Ovary (tissue), 9 donors: ENCODE measurements around the gene CTNND2. TPM values are rescaled to one million over a fixed set of nuclear protein-coding genes. Genes with fewer than 3 reads are reported as not detected.

Source experiments
- DNase-seq, 5 donors: peaks; one replicate each; pipeline ENCODE4 v3.0.0-alpha.2; 2019 to 2020
- H3K27ac ChIP-seq, 2 donors: fragments of 200-600 bp; one replicate each; pipeline versions ENCODE4 v1.5.1 to v1.8.0; 2019 to 2022
- H3K27me3 ChIP-seq: fragments of 200-600 bp; one replicate; pipeline ENCODE4 v1.8.0; 2022
- H3K36me3 ChIP-seq: fragments of 200-600 bp; sonication (generic); one replicate; pipeline ENCODE4 v1.5.1; 2019
- H3K4me1 ChIP-seq: one replicate; pipeline ENCODE4 v1.8.1; 2013; ENCODE audit warnings: mild to moderate bottlenecking, moderate library complexity; ENCODE audit not compliant: insufficient read depth
- H3K4me3 ChIP-seq: fragments of 200-600 bp; sonication (generic); one replicate; pipeline ENCODE4 v1.5.1; 2017
- H3K9me3 ChIP-seq, 2 donors: fragments of 200-600 bp in 1 of 2; sonication (generic) in 1 of 2; one replicate each; pipeline versions ENCODE4 v1.5.1 to v1.8.1; 2013 to 2019; ENCODE audit warnings: mild to moderate bottlenecking in 1 of 2, moderate library complexity in 1 of 2
- CTCF ChIP-seq, 3 donors: fragments of 450-650 bp in 2 of 3; fragments of 200-600 bp in 1 of 3; IDR thresholded peaks; one replicate each; pipeline versions ENCODE4 v1.5.1 to v1.8.0; 2016 to 2022; ENCODE audit warnings: antibody characterized with exemption in 3 of 3, mild to moderate bottlenecking in 1 of 3
- EP300 ChIP-seq: sonication (generic); formaldehyde crosslinking; IDR thresholded peaks from one replicate; pipeline ENCODE4 v1.6.1; 2017; ENCODE audit warnings: antibody characterized with exemption
- POLR2A ChIP-seq: fragments of 450-650 bp; IDR thresholded peaks from one replicate; pipeline ENCODE4 v1.6.1; 2017; ENCODE audit warnings: antibody characterized with exemption, mild to moderate bottlenecking, moderate library complexity
- whole genome bisulfite sequencing, 3 donors: extraction: QIAGEN DNeasy Blood & Tissue Kit in 1 of 3; methylation state at CpG; one replicate each; pipeline versions ENCODE4 v1.1.5 to v1.1.7; 2013 to 2017; 5-methylcytosine and 5-hydroxymethylcytosine counted together
- intact Hi-C, 4 donors: fragments of 100-400 bp; cut with DNase I; formaldehyde crosslinking; loops; one replicate each; pipeline versions ENCODE4 v1.11.0 to v1.15.1; 2022 to 2023
- polyA plus RNA-seq, 2 donors: library from polyadenylated mRNA; stranded (reverse); fragments of 200-250 nt in 1 of 2; fragments of 350-450 nt in 1 of 2; fragmentation: Illumina TruSeq in 1 of 2; extraction: RNeasy Lipid Tissue Mini Kit (QIAGEN cat#74804) in 1 of 2; gene quantifications; one replicate each; pipeline ENCODE4 v1.2.3, GENCODE V29; 2013 to 2014
- total RNA-seq, 7 donors: library from RNA; depleted of rRNA in 2 of 7; stranded (reverse); fragments of >200 nt in 2 of 7; fragmentation: NEBNext Ultra II Directional in 3 of 7; extraction: Animal tissue kit (Norgen Biotek cat#: 25700) in 3 of 7; gene quantifications; one replicate each; pipeline versions ENCODE4 v1.1.0 to v1.2.4, GENCODE V29; 2016 to 2023
- donor health status: DM: no; HTN: no; CAD: no; lungs with moderate emphysema.
- donor health status: DM: no; HTN: no; CAD: no.
- donor health status: Bipolar disorder and iron deficiency.
- donor health status: DM: yes; HTN: yes; CAD: no.
- donor health status: DM: no; HTN: no; CAD: no.
- donor health status: DM: yes; HTN: yes; CAD: no.

The CTNND2 gene
- total and polyA plus RNA-seq, 9 donors, result 0.52 to 13.2 (median 2.3) TPM

- no peak overlapping the region for H3K27ac ChIP-seq
- intact Hi-C loops, result no loop called here
- WGBS, 3 donors, result 66 to 71% (median 67%) methylated on average over 7 of the region's 7 CpGs
- no peaks in the 10 kb centered on the region for H3K4me1 ChIP-seq
- no peak overlapping the region for H3K4me3 ChIP-seq
- no peaks in the 10 kb centered on the region for H3K27me3 ChIP-seq
- no peak for DNase-seq
- TF ChIP-seq CTCF (IDR thresholded peaks at IDR 0.05) (no peak), EP300 (no peak)
- H3K9me3 ChIP-seq, result no peaks in the 10 kb centered on the region
- no peaks in the 10 kb centered on the region for H3K36me3 ChIP-seq
These were observed 969.4 kb downstream of the CTNND2 start for GRCh38 chr5:10934783-10935355.

GRCh38 chr5:10933121-10933520 lies 971.1 kb downstream of the CTNND2 start:
- TF ChIP-seq POLR2A (no peak), CTCF (IDR thresholded peaks at IDR 0.05) (no peak), EP300 (no peak)
- Histone ChIP-seq H3K9me3 (no peaks in the 10 kb centered on the region), H3K36me3 (no peaks in the 10 kb centered on the region), H3K4me3 (no peak overlapping the region), H3K27ac (no peak overlapping the region), H3K27me3 (no peaks in the 10 kb centered on the region), H3K4me1 (no peaks in the 10 kb centered on the region)
- no peak for DNase-seq
- intact Hi-C loops, result no loop called here
- WGBS, 3 donors, result 83 to 88% (median 87%) methylated on average over 4 of the region's 4 CpGs

DNA sequence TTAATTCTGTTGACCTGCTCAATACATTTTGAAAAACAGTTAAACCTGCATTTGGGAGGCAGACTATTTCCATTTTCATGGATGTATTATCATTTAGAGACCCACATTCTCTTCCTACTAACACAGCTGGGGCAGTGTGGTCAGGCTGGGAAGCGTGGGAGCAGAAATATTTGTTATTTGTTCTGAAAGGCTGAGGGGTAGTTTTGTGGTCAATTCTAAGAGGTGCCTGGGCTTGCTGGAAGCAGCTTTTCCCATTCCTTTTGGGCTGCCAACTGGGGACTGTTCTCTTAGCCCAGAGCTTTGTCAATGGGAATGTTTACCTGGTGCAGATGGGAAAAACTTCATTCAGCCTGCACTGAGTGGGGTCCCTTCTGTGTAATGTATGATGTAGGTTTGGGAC lies 971.8 kb downstream of the CTNND2 start:
- intact Hi-C loops, result no loop called here
- no peaks in the 10 kb centered on the region for H3K27me3 ChIP-seq
- TF ChIP-seq EP300 (no peak), POLR2A (no peak), CTCF (IDR thresholded peaks at IDR 0.05) (no peak)
- H3K4me3 ChIP-seq, result no peak overlapping the region
- H3K4me1 ChIP-seq, result no peaks in the 10 kb centered on the region
- WGBS, 3 donors, result 23 to 69% (median 43%) methylated on average over 1 of the region's 1 CpG
- no peaks in the 10 kb centered on the region for H3K9me3 ChIP-seq
- H3K36me3 ChIP-seq, result no peaks in the 10 kb centered on the region
- H3K27ac ChIP-seq, result no peak overlapping the region
- DNase-seq, result no peak

DNA sequence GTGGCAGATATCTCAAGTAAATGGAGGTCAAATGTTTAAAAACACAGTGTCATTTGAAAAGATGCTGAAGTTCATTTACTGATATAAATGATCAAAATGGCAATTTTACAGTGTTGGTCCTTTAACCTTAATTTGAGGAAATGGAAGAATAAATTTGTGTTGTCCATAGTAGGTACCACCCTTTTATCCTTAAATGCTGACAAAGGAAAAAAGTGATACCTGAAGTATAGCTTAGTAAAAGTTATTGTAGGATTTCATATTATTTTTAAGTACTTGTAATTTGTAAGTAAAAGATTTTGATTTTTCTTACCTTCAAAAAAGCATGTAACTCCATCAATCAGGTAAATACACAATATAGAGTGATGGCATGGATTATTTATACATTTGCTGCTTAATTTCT lies 976.6 kb downstream of the CTNND2 start:
- Histone ChIP-seq H3K4me1 (no peaks in the 10 kb centered on the region), H3K27me3 (no peaks in the 10 kb centered on the region), H3K27ac (no peak overlapping the region), H3K4me3 (no peak overlapping the region), H3K36me3 (no peaks in the 10 kb centered on the region), H3K9me3 (no peaks in the 10 kb centered on the region)
- TF ChIP-seq POLR2A, result no peak
- no peak for TF ChIP-seq CTCF (IDR thresholded peaks at IDR 0.05)
- no peak for TF ChIP-seq EP300
- intact Hi-C loops, result no loop called here
- DNase-seq, result no peak

DNA sequence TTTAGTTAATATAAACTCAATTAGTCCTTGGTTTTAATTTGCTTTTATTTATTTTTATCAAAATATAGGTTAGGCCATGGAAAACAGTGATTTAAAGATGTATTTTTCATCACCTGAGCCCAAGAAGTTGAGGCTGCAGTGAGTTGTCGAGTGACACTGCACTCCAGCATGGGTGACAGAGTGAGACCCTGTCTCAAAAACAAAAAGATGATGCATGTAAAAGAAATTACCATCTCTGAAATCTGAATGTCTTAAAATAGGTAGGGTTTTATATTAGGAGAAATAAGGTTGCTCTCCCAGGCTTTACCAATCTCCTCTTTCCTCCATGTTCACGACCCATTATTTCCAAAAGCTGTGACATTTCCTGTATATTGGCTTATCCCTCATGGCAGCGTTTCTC lies 980.9 kb downstream of the CTNND2 start:
- Histone ChIP-seq H3K9me3 (no peaks in the 10 kb centered on the region), H3K4me3 (no peak overlapping the region), H3K27ac (no peak overlapping the region), H3K27me3 (no peaks in the 10 kb centered on the region), H3K4me1 (no peaks in the 10 kb centered on the region), H3K36me3 (no peaks in the 10 kb centered on the region)
- TF ChIP-seq EP300 (no peak), POLR2A (no peak), CTCF (IDR thresholded peaks at IDR 0.05) (no peak)
- no peak for DNase-seq
- WGBS, 3 donors, result 56 to 66% (median 56%) methylated on average over 3 of the region's 3 CpGs
- intact Hi-C loops, result no loop called here
